ENCODE measurements around the gene CCNB1. TPM values are rescaled to one million over a fixed set of nuclear protein-coding genes. Genes with fewer than 3 reads are reported as not detected.
A peak's percentile ranks its signal among the peaks of the same experiment; 100 is the strongest.

Gene CCNB1
- total RNA-seq, 2 experiments from 2014 or later = 205 to 218 TPM

DNA sequence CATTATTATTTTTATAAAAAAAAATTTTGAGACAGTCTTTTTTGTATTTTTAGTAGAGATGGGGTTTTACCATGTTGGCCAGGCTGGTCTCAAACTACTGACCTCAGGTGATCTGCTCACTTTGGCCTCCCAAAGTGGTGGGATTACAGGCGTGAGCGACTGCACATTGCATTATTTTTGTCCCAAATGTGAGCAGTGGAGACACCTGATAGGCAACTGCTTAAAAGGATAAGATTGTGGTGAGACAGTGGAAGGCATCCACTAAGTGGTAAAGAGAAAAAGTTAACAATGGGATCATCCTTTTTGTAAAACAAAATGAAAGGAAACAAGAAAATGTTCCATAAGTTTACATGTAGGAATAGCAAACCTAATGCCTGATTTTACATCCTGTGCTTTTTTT, 20.4 kb downstream of the CCNB1 start:
- no peaks in the 10 kb centered on the region for H3K27me3 Mint-ChIP-seq (ENCODE audit: low read depth)
- no peaks in the 10 kb centered on the region for H3K9me3 Mint-ChIP-seq (ENCODE audit: insufficient read depth)
- H3K4me1 Mint-ChIP-seq (ENCODE audit: low read depth) = peaks cover 17% of the 10 kb centered on the region
- DNase-seq = peak; percentile 5
- ATAC-seq = no peak
- CTCF ChIA-PET = no interaction called here
- POLR2A ChIA-PET = no interaction called here
- H3K27ac Mint-ChIP-seq = no peak overlapping the region
- H3K4me3 Mint-ChIP-seq = no peak overlapping the region
- H3K36me3 Mint-ChIP-seq (ENCODE audit: low read depth) = peaks cover 4% of the 10 kb centered on the region

- ATAC-seq (no peak), DNase-seq (no peak)
- ChIA-PET CTCF (interaction anchor here (0.8 to 2.8 kb wide), 5 partner anchors 11 to 83 kb away, joined by 3 to 16 read pairs (median 3); partner anchors contain the start of genes CCNB1 and CDK7), POLR2A (interaction anchor here (0.6 to 2.2 kb wide), 9 partner anchors 11 to 930 kb away, joined by 3 to 24 read pairs (median 6); partner anchors contain the start of genes CCNB1 and CDK7)
- Mint-ChIP-seq H3K4me1 (ENCODE audit: low read depth) (peaks cover 17% of the 10 kb centered on the region), H3K4me3 (peak overlapping the region; percentile 96), H3K27ac (peak overlapping the region; percentile 97), H3K27me3 (ENCODE audit: low read depth) (no peaks in the 10 kb centered on the region), H3K36me3 (ENCODE audit: low read depth) (peaks cover 6% of the 10 kb centered on the region), H3K9me3 (ENCODE audit: insufficient read depth) (no peaks in the 10 kb centered on the region)
Measured at GRCh38 chr5:69188811-69189161, 21.8 kb downstream of the CCNB1 start.

DNA sequence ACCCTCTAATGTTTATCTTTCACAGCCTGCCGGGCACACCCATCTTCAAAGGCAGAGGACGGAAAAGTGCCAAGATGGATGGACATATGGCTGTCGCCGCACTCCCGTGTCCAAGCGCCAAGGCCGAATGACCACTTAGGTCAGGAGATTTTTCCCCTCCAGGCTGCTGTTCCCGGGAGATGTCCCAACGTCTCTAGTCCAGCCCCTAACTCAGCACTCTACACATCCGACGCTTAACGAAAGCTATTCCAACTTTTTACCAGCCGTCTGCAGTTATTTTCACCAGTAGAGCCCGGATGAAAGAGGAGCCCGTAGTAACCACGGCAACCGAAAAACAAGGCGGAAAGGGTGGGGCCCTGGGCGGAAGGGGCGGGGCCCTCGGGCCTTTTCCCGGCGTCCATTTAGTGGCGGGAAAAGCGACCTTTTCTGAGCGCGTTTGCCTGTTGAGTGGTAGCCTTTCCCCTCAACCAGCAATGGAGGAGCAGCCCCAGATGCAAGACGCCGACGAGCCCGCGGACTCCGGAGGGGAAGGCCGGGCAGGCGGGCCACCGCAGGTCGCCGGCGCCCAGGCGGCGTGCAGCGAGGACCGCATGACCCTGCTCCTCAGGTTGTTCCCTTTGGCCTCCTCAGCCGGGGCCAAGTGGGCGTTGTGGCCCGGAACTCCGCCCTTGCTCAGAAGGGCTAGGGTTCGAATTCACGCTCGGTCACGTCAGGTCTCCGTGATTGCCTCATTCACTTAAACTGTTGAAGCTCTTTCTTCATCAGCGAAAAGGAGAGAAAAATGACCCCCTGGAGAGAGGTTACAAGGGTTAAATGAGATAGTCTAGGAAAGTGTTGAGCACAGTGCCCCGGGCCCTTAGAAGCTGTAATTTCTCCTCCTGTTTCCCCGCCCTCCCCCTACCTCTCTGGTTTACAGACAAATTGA, 22.5 kb downstream of the CCNB1 start, which contains the start of gene CENPH:
Gene CENPH (plus strand): TSS at position 422 of the 925 bp plus-strand sequence. CDS start 52 bp downstream, at position 474.
- ATAC-seq = peak; percentile 84
- CTCF ChIA-PET = interaction anchor here (0.7 to 2.8 kb wide), 12 partner anchors 11 to 146 kb away, joined by 3 to 16 read pairs (median 4); partner anchors contain the start of genes CCNB1, CDK7 and SLC30A5
- POLR2A ChIA-PET = interaction anchor here (0.6 to 2.2 kb wide), 21 partner anchors 9 to 931 kb away, joined by 3 to 24 read pairs (median 5); partner anchors contain the start of genes CCDC125, CCNB1, CDK7 and SLC30A5
- peaks cover 17% of the 10 kb centered on the region for H3K4me1 Mint-ChIP-seq (ENCODE audit: low read depth)
- H3K4me3 Mint-ChIP-seq = peak within 1 kb of the TSS; percentile 96
- H3K27me3 Mint-ChIP-seq (ENCODE audit: low read depth) = no peaks in the 10 kb centered on the region
- peaks cover 7% of the 10 kb centered on the region for H3K36me3 Mint-ChIP-seq (ENCODE audit: low read depth)
- DNase-seq = peak; percentile 96
- no peaks in the 10 kb centered on the region for H3K9me3 Mint-ChIP-seq (ENCODE audit: insufficient read depth)
- peak within 1 kb of the TSS; percentile 97 for H3K27ac Mint-ChIP-seq

DNA sequence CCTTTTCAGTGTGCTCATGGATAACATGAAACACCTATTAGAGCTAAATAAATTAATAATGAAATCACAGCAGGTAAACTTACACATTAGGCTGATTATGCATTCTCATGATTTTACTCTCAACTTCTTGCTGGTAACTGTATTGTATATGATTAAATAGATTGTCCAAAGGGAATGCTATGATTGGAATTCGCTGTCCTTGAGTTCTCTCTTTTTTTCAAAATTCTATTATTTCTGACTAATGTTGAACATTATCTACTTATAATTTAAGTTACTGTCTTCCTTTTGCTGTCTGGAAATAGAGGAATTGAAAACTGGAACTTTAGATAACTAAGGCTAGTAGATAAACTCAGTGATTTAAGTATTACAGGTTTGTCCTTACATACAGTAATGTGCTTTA, 35.5 kb downstream of the CCNB1 start:
- Mint-ChIP-seq H3K27me3 (ENCODE audit: low read depth) (no peaks in the 10 kb centered on the region), H3K9me3 (ENCODE audit: insufficient read depth) (no peaks in the 10 kb centered on the region), H3K4me1 (ENCODE audit: low read depth) (no peaks in the 10 kb centered on the region), H3K36me3 (ENCODE audit: low read depth) (peaks cover 41% of the 10 kb centered on the region), H3K4me3 (no peak overlapping the region), H3K27ac (no peak overlapping the region)
- ChIA-PET POLR2A (no interaction called here), CTCF (no interaction called here)
- ATAC-seq (no peak), DNase-seq (no peak)

GRCh38 chr5:69206528-69207190, 39.7 kb downstream of the CCNB1 start:
- no peaks in the 10 kb centered on the region for H3K9me3 Mint-ChIP-seq (ENCODE audit: insufficient read depth)
- POLR2A ChIA-PET = no interaction called here
- CTCF ChIA-PET = no interaction called here
- H3K27me3 Mint-ChIP-seq (ENCODE audit: low read depth) = no peaks in the 10 kb centered on the region
- no peak overlapping the region for H3K4me3 Mint-ChIP-seq
- DNase-seq (no peak), ATAC-seq (no peak)
- no peaks in the 10 kb centered on the region for H3K4me1 Mint-ChIP-seq (ENCODE audit: low read depth)
- H3K27ac Mint-ChIP-seq = no peak overlapping the region
- peaks cover 32% of the 10 kb centered on the region for H3K36me3 Mint-ChIP-seq (ENCODE audit: low read depth)

DNA sequence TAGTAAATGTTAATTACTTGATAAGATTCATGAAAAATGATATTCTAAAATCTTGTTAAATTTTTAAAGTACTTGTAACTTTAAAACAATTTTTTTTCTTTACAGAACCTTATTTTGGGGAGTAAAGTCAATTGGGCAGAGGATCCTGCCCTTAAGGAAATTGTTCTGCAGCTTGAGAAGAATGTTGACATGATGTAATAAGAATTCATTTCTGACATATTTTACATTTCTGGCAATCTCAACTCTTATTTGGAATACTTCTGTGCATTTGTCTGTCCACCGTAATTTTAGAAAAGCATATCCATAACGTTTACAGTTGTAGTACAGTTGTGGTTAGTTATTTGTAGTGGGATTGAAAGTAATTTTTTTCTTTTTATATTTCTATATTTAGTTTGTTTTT, 42.7 kb downstream of the CCNB1 start:
- Mint-ChIP-seq H3K27me3 (ENCODE audit: low read depth) (no peaks in the 10 kb centered on the region), H3K27ac (no peak overlapping the region), H3K9me3 (ENCODE audit: insufficient read depth) (no peaks in the 10 kb centered on the region), H3K36me3 (ENCODE audit: low read depth) (peaks cover 25% of the 10 kb centered on the region), H3K4me1 (ENCODE audit: low read depth) (no peaks in the 10 kb centered on the region), H3K4me3 (no peak overlapping the region)
- ChIA-PET CTCF (no interaction called here), POLR2A (interaction anchor here (0.6 kb wide), 1 partner anchor 201 kb away, joined by 3 read pairs; no protein-coding TSS in a partner anchor)
- ATAC-seq (no peak), DNase-seq (no peak)

GRCh38 chr5:69211200-69211599, 44.2 kb downstream of the CCNB1 start:
- POLR2A ChIA-PET = interaction anchor here (0.6 kb wide), 1 partner anchor 59 kb away, joined by 3 read pairs; no protein-coding TSS in a partner anchor
- no peaks in the 10 kb centered on the region for H3K9me3 Mint-ChIP-seq (ENCODE audit: insufficient read depth)
- no peaks in the 10 kb centered on the region for H3K4me1 Mint-ChIP-seq (ENCODE audit: low read depth)

DNA sequence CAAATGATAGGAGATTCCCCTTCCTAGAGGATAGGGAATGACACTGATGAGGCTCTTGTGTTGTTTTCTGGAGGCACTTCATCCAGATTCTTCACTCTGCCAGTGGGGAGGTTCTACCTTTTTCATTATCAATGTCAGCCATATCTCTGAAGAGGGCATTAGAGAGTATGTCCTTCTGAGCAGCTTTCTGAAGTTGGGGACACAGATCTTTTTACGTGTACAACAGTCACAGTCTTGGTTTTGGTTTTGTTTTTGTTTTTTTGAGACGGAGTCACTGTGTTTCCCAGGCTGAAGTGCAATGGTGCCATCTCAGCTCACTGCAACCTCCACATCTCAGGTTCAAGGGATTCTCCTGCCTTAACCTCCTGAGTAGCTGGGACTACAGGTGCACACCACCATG, 45.1 kb downstream of the CCNB1 start:
- POLR2A ChIA-PET = interaction anchor here (1.3 kb wide), 1 partner anchor 45 kb away, joined by 5 read pairs; no protein-coding TSS in a partner anchor
- ATAC-seq (peak; percentile 39), DNase-seq (no peak)
- H3K9me3 Mint-ChIP-seq (ENCODE audit: insufficient read depth) = no peaks in the 10 kb centered on the region
- H3K4me3 Mint-ChIP-seq = no peak overlapping the region
- H3K36me3 Mint-ChIP-seq (ENCODE audit: low read depth) = peaks cover 25% of the 10 kb centered on the region
- no peaks in the 10 kb centered on the region for H3K27me3 Mint-ChIP-seq (ENCODE audit: low read depth)
- peak overlapping the region; percentile 39 for H3K27ac Mint-ChIP-seq
- CTCF ChIA-PET = interaction anchor here (1.1 to 1.9 kb wide), 4 partner anchors 15 to 118 kb away, joined by 3 to 6 read pairs (median 4); partner anchors contain the start of genes CDK7, CENPH and SLC30A5
- peaks cover 2% of the 10 kb centered on the region for H3K4me1 Mint-ChIP-seq (ENCODE audit: low read depth)

More at GRCh38 chr5:69211200-69211599, 44.2 kb downstream of the CCNB1 start:
- CTCF ChIA-PET = interaction anchor here (1.1 to 1.9 kb wide), 4 partner anchors 14 to 118 kb away, joined by 3 to 6 read pairs (median 4); partner anchors contain the start of genes CDK7, CENPH and SLC30A5
- DNase-seq (no peak), ATAC-seq (no peak)
- H3K27ac Mint-ChIP-seq = no peak overlapping the region
- H3K36me3 Mint-ChIP-seq (ENCODE audit: low read depth) = peaks cover 29% of the 10 kb centered on the region
- H3K4me3 Mint-ChIP-seq = no peak overlapping the region
- H3K27me3 Mint-ChIP-seq (ENCODE audit: low read depth) = no peaks in the 10 kb centered on the region

GRCh38 chr5:69213513-69214215, 46.7 kb downstream of the CCNB1 start:
- Mint-ChIP-seq H3K4me1 (ENCODE audit: low read depth) (peaks cover 6% of the 10 kb centered on the region), H3K9me3 (ENCODE audit: insufficient read depth) (no peaks in the 10 kb centered on the region), H3K36me3 (ENCODE audit: low read depth) (peaks cover 27% of the 10 kb centered on the region), H3K4me3 (no peak overlapping the region), H3K27me3 (ENCODE audit: low read depth) (no peaks in the 10 kb centered on the region), H3K27ac (no peak overlapping the region)
- DNase-seq (peak; percentile 12), ATAC-seq (no peak)
- CTCF ChIA-PET = interaction anchor here (0.8 to 1.8 kb wide), 2 partner anchors 23 to 121 kb away, joined by 4 read pairs; no protein-coding TSS in a partner anchor
- POLR2A ChIA-PET = interaction anchor here (1.3 kb wide), 1 partner anchor 47 kb away, joined by 5 read pairs; no protein-coding TSS in a partner anchor

DNA sequence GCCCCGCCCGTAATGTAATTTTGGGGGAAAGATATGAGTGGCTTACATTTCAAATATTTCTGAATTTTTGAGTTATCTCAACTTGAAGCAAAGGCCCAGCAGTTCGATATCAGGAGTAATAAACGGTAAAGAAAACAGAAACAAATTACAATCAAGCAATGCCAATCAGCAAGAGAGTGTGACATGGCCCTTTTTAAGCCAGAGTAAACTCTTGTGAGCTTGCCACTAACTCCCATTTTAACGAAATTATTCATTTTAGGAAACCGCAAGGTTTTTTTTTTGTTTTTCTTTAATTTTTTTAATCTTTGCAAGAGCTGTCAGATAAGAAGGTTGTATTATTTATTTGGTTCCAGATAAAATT, 50.2 kb downstream of the CCNB1 start:
- H3K27me3 Mint-ChIP-seq (ENCODE audit: low read depth) = no peaks in the 10 kb centered on the region
- no peaks in the 10 kb centered on the region for H3K9me3 Mint-ChIP-seq (ENCODE audit: insufficient read depth)
- H3K36me3 Mint-ChIP-seq (ENCODE audit: low read depth) = peaks cover 24% of the 10 kb centered on the region
- peaks cover 14% of the 10 kb centered on the region for H3K4me1 Mint-ChIP-seq (ENCODE audit: low read depth)
- no peak for ATAC-seq
- no peak for DNase-seq
- ChIA-PET CTCF (no interaction called here), POLR2A (interaction anchor here (0.6 to 1.6 kb wide), 3 partner anchors 17 to 104 kb away, joined by 3 to 5 read pairs (median 3); partner anchors contain the start of genes CDK7 and CENPH)
- peak overlapping the region; percentile 99 for H3K27ac Mint-ChIP-seq
- H3K4me3 Mint-ChIP-seq = peak overlapping the region; percentile 99
